ENCODE results near the gene HIKESHI.

DNA sequence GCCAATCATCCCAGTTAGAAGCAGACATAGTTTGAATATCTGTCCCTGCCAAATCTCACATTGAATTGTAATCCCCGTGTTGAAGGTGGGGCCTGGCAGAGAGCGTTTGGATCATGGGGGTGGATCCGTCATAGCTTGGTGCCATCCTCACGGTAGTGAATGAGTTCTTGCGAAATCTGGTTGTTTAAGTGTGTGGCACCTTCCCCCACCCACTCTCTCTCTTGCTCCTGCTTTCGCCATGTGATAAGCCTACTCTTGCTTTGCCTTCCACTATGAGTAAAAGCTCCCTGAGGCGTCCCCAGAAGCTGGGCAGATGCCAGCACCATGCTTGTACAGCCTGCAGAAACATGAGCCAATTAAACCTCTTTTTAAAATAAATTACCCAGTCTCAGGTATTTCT, 67.6 kb downstream of the HIKESHI start:
- TF ChIP-seq, protein P1, sequence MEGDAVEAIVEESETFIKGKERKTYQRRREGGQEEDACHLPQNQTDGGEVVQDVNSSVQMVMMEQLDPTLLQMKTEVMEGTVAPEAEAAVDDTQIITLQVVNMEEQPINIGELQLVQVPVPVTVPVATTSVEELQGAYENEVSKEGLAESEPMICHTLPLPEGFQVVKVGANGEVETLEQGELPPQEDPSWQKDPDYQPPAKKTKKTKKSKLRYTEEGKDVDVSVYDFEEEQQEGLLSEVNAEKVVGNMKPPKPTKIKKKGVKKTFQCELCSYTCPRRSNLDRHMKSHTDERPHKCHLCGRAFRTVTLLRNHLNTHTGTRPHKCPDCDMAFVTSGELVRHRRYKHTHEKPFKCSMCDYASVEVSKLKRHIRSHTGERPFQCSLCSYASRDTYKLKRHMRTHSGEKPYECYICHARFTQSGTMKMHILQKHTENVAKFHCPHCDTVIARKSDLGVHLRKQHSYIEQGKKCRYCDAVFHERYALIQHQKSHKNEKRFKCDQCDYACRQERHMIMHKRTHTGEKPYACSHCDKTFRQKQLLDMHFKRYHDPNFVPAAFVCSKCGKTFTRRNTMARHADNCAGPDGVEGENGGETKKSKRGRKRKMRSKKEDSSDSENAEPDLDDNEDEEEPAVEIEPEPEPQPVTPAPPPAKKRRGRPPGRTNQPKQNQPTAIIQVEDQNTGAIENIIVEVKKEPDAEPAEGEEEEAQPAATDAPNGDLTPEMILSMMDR (IDR thresholded peaks at IDR 0.05) = no peak
- no peak for TF ChIP-seq EZH2 (IDR thresholded peaks at IDR 0.05; ENCODE audit: borderline replicate concordance, insufficient read depth, low read depth, low read length, poor library complexity, severe bottlenecking)

Measured in B cell (primary cell).